HepG2 (cell line): ENCODE measurements around the gene TSNAXIP1. TPM values are rescaled to one million over a fixed set of nuclear protein-coding genes. Genes with fewer than 3 reads are reported as not detected.

Experiments
- ARID4A ChIP-seq: sonication (generic); formaldehyde crosslinking; IDR thresholded peaks from 2 replicates; pipeline ENCODE4 v1.5.0; 2020; ENCODE audit warnings: mild to moderate bottlenecking, missing genetic modification reagents, borderline replicate concordance
- FOXK2 ChIP-seq: fragments of 450-650 bp; IDR thresholded peaks from 2 replicates; pipeline ENCODE4 v1.6.1; 2016
- HHEX ChIP-seq: IDR thresholded peaks from 2 replicates; pipeline ENCODE4 v1.6.1; 2016; ENCODE audit warnings: control low read depth
- ISL2 ChIP-seq: sonication (generic); formaldehyde crosslinking; IDR thresholded peaks from 2 replicates; pipeline ENCODE4 v1.5.0; 2020; ENCODE audit warnings: missing genetic modification reagents
- MATR3 ChIP-seq: sonication (generic); formaldehyde crosslinking; IDR thresholded peaks from 2 replicates; pipeline ENCODE4 v1.4.0; 2020; ENCODE audit warnings: missing genetic modification reagents
- MYPOP ChIP-seq: sonication (generic); formaldehyde crosslinking; IDR thresholded peaks from 2 replicates; pipeline ENCODE4 v1.8.1; 2023; ENCODE audit warnings: mild to moderate bottlenecking, moderate library complexity, missing genetic modification reagents
- NBN ChIP-seq: fragments of 450-650 bp; conservative IDR thresholded peaks from 2 replicates; pipeline ENCODE4 v1.6.1; 2017
- PAXIP1 ChIP-seq: sonication (generic); formaldehyde crosslinking; conservative IDR thresholded peaks from 2 replicates; pipeline ENCODE4 v1.4.0; 2020; ENCODE audit warnings: mild to moderate bottlenecking, missing genetic modification reagents, moderate library complexity
- RERE ChIP-seq: IDR thresholded peaks from 2 replicates; pipeline ENCODE4 v1.6.1; 2016; ENCODE audit warnings: low read depth, missing genetic modification reagents, missing compliant biosample characterization
- SKI ChIP-seq: fragments of 450-650 bp; IDR thresholded peaks from one replicate; pipeline ENCODE4 v1.6.1; 2018; ENCODE audit warnings: mild to moderate bottlenecking; ENCODE audit not compliant: partially characterized antibody
- ZNF205 ChIP-seq: IDR thresholded peaks from 2 replicates; pipeline ENCODE4 v1.6.1; 2018; ENCODE audit warnings: missing biosample characterization, missing genetic modification reagents
- ZNF232 ChIP-seq: sonication (generic); formaldehyde crosslinking; IDR thresholded peaks from 2 replicates; pipeline ENCODE4 v1.4.0; 2020; ENCODE audit warnings: missing genetic modification reagents, borderline replicate concordance
- ZNF44 ChIP-seq: sonication (generic); formaldehyde crosslinking; IDR thresholded peaks from 2 replicates; pipeline ENCODE4 v1.5.1; 2020; ENCODE audit warnings: mild to moderate bottlenecking, missing genetic modification reagents
- ZNF547 ChIP-seq: sonication (generic); formaldehyde crosslinking; IDR thresholded peaks from 2 replicates; pipeline ENCODE4 v1.5.1; 2020; ENCODE audit warnings: mild to moderate bottlenecking, missing genetic modification reagents
- ZNF619 ChIP-seq: sonication (generic); formaldehyde crosslinking; IDR thresholded peaks from 2 replicates; pipeline ENCODE4 v1.4.0; 2020; ENCODE audit warnings: mild to moderate bottlenecking, missing genetic modification reagents
- ZNF777 ChIP-seq: sonication (generic); formaldehyde crosslinking; IDR thresholded peaks from 2 replicates; pipeline ENCODE4 v1.4.0; 2020; ENCODE audit warnings: missing genetic modification reagents
- polyA plus RNA-seq, 8 experiments: library from polyadenylated mRNA; depleted of rRNA in 3 of 8; stranded (reverse) in 7 of 8; unstranded in 1 of 8; fragments of >200 nt; fragmentation: Illumina TruSeq in 4 of 8; extraction: Trizol in 4 of 8; gene quantifications; 2 replicates each; pipeline versions ENCODE4 v1.2.1 to v1.2.3, GENCODE V29; 2011 to 2016; ENCODE audit warnings: low read depth in 4 of 8, missing spikeins in 1 of 8, mixed read lengths in 1 of 8; ENCODE audit not compliant: insufficient read depth in 1 of 8
- total RNA-seq, 5 experiments: library from RNA; depleted of rRNA; stranded (reverse); fragments of >200 nt; fragmentation: Illumina TruSeq; extraction: Trizol; gene quantifications; 2 replicates each; pipeline ENCODE4 v1.2.3, GENCODE V29; 2016; ENCODE audit warnings: low read depth in 1 of 5

Gene TSNAXIP1
- total and polyA plus RNA-seq, 2 of the 13 experiments (the other 11 are each of a cell fraction or from before 2014, with no cell fraction given): 0.37 to 0.86 TPM

GRCh38 chr16:67804853-67805542 lies 1.7 kb upstream of the TSNAXIP1 start (continued):
- TF ChIP-seq RERE (no peak), ZNF777 (no peak), FOXK2 (peak; percentile 80), ZNF232 (CRISPR knock-in tag) (no peak), HHEX (no peak), ISL2 (CRISPR knock-in tag) (0 out of 2 replicates have a peak, but pooled peaks have one; percentile 11), ARID4A (peak; percentile 65; the same call in 1 of the 2 replicates), ZNF547 (CRISPR knock-in tag) (no peak), ZNF44 (no peak), PAXIP1 (peak; percentile 48; the same call in 1 of the 2 replicates), MYPOP (peak; percentile 49; the same call in 1 of the 2 replicates), SKI (no peak), NBN (no peak), MATR3 (no peak), ZNF619 (CRISPR knock-in tag) (no peak), ZNF205 (CRISPR knock-in tag) (no peak)
